Hypothalamus (tissue), 51 donors: Measurements from ENCODE around the gene FMN2.
A peak's percentile ranks its signal among the peaks of the same experiment; 100 is the strongest.

Source experiments
- DNase-seq, 51 donors: peaks; one replicate each; lab custom pipeline; 2025; lab: John Stamatoyannopoulos, UW

Gene FMN2

DNA sequence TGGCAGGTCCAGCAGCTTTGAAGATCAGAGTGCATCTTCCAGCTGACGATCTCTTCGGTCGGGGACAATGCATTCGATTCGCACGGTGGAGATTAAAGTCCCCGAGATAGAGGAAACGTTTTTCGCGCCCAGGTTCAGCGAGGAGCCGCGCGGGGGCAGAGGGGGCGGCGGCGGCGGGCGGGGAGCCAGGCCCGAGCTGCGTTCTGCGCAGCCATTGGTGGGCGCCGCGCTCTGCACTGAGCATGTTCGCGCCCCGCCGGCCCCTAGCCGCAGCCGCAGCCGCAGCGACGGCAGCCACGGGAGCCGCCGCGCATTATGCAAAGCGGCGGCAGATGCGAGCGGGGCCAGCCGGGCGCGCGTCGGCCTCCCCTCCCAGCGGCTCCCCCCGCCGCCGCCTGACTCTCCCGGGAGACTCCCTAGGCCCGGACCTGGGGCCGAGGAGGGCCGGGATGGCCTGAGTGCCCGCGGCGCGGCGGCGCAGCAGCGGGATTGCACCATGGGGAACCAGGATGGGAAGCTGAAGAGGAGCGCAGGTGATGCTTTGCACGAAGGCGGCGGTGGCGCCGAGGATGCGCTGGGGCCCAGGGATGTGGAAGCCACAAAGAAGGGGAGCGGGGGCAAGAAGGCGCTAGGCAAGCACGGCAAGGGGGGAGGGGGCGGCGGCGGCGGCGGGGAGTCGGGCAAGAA is at the start of gene FMN2:
Gene FMN2 (plus strand): TSS at position 270 of the 687 bp plus-strand sequence. CDS start 227 bp downstream, at position 497.
- DNase-seq, result peak in 40 of 51 donors; percentile 13 to 79 (median 53)

DNA sequence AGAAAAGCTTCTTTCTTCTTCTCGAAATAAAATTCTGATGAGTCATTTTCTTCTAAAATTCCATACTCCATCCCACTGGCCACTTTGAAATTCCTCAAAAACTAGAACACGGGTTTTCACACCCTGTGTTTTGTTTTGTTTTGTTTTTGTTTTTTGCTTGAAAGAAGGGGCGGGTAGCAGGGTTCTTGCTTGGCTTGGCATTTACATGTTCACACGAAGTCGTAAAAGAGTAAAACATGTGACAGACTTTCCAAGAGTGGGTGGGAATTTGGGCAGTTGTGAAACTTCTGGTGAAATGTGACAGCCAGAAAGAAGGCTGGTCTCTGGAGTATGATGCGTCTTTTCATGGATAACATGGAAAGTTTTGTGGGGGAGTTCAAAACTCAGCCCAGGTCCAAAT is 47.1 kb upstream of the FMN2 start:
- DNase-seq, result no peak

DNA sequence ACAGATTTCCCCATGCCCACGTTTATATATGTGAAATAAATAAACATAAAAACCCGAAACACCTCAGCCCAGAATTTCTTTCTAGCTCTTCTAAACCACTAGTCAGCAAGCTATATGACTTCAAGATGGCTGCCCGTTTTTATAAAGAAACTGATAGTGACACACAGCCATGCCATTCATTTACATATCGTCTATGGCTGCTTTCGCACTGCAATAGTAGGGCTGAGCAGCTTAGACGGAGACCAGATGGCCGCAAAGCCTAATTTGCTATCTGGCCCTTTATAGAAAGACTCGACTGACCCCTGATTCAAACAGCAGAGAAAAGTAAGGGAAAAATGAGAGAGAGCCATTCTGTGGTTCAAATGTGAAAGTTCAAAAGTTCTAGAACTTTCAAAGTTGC is 45.7 kb upstream of the FMN2 start:
- no peak for DNase-seq

DNA sequence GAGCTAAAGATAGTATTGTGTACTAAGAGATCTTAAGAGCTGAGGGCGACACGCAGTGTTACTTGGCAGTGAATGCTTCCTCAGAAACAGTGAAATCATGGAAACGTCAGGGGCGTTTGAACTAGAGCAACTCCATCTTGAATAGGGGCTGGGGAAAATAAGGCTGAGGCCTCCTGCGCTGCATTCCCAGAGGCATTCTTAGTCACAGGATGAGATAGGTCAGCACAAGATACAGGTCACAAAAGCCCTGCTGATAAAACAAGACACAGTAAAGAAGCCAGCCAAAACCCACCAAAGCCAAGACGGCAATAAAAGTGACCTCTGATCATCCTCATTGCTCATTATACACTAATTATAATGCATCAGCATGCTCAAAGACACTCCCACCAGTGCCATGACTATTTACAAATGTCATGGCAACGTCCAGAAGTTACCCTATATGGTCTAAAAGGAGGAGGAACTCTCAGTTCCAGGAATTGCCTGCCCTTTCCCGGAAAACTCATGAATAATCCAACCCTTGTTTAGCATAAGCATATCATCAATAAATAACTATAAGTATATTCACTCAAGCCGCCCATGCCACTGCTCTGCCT is 37.5 kb upstream of the FMN2 start:
- no peak for DNase-seq

DNA sequence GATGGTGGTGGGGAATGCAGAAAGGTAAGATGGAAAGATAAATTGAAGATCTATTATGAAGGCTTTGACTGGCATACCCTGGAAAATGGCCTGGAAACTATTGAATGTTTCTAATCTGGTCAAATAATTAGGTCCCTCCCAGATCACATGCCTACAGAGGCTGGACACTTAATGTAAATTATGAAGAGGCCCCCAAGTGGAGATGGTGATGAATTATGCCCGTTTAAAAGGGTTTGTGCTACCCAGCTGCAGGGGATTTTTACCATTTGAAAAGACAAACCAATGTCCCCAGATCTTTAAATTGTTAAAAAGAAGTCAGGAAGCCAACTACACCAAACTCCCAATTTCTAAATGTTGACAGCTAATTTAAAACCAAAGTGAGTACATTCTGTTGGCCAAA is 35.7 kb upstream of the FMN2 start:
- no peak for DNase-seq

DNA sequence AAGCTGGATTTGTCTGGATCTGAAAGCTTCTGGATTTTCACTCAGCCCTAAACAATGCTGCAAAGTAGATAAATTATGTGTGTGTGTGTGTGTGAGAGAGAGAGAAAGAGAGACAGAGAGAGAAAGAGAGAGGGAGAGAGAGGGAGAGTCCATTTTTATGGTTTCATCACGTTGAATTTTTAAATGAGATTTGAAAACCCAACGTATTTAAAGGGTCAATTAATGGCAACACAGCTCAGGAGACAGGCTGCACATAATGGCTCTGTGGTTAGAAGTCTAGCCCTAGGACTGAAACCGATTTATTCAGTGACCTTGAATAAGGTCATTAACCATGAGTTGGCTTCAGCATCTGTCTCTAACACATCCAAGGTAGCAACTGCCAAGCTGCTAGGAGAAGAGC is 35.3 kb upstream of the FMN2 start:
- DNase-seq, result no peak

DNA sequence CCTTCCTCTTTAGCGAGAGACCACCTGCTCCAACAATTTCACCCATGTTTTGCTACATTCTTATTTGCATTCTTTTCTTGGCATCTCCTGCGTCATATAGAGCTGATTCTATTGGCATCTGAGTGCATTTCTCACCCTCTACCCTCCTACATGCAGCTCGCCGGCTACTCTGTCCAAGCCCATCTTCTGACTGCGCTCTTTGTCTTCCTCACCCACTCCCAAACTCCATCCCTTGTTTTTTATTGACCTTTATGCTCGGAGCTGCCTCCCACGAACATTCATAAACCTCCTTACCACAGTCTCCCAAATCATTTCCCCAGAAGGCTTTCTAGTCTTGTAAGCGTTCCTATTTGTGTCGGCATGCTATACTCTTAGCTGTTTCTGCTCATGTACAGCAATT is 33.6 kb upstream of the FMN2 start:
- DNase-seq, result no peak

DNA sequence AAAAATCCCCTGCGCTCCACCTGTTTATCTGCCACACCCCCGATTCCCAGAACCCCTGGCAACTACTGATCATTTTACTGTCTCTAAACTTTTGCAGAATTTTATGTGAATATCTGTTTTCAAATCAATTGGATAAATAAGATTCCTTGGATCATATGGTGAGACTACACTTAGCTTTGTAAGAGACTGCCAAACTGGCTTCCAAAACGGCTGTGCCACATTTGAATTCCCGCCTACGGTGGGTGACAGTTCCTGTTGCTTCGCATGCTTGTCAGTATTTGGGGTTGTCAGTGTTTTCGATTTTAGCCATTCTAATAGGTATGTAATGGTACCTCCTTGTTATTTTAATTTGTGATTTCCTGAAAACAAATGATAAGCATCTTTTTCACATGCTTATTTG is 22.7 kb upstream of the FMN2 start:
- DNase-seq, result peak in 1 of 51 donors; percentile 1

DNA sequence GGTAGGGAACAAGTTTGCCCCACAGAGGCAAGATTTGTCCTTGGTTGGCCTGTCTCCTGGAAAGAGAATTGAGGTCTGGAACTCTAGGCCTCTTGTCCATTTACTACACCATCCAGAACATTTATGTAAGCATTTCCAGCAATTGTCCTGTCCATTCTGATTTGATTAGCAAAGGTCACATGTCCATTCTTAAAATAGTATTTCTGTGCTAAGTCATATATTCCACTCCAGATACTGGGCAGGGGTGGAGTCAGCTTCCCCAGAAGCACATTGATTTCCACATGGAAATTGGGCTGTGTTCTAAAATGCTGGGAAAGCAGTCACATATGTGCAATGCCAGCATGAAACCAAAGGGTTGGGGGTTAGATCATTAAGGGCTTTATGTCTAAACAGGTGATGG is 21.5 kb upstream of the FMN2 start:
- DNase-seq, result no peak

DNA sequence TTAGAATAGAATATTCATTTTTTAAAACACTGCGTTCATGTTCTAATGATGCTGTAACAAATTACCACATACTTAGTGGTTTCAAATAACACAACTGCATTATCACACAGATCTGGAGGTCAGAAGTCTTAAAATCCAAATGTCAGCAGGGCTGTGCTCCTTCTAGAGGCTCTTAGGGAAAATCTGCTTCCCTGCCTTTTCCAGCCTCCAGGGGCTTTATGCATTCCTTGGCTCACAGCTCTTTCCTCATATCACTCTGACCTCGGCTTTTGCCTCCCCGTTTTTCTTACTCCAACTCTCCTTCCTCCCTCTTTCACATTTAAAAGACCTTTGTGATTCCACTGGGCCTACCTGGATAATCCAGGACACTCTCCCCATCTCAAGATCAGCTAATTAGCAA is 18.6 kb upstream of the FMN2 start:
- DNase-seq, result no peak

DNA sequence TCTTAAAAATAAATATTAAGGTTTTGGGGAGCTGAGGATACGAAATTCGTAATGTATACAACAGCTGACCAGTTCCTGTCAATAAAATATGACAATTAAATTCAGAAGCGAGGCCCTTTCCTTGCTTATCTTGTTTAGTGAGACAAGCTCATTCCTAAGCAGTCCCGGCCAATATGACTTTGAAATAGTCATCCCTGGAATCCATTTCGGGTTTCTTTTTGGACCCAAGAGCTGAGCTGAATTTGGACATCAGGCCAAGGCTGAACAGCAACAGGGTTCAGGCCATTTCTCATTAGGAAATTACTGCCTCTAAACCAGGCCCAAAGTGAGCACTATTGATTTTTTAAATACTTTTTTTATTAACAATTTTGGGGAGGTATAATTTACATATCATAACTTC is 17.3 kb upstream of the FMN2 start:
- DNase-seq, result no peak

DNA sequence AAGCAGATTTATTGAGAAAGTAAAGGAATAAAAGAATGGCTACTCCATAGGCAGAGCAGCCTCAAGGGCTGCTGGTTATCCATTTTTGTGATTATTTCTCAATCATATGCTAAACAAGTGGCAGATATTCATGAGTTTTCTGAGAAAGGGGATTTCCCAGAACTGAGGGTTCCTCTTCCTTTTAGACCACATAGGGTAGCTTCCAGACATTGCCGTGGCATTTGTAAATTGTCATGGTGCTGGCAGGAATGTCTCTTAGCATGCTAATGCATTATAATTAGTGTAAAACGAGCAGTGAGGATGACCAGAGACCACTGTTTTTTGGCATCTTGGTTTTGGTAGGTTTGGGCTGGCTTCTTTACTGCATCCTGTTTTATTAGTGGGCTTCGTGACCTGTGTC is 16.8 kb upstream of the FMN2 start:
- no peak for DNase-seq

DNA sequence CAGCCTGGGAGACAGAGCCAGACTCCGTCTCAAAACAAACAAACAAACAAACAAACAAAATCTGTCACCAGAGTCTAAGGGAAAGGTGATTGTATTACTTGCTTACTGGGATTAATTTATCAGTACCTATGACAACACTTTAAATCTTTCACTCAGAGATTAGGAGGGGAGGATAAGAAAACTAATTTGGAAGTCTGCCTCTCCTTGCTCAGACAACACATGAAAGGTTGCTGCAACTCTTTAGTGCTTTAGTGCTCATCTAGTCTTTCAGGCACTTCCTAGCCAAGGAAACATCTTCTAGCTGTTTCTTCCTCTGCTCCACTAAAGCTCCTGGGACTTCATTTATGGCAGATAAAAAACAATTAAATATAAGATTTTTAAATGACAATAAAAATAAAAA is 7.3 kb upstream of the FMN2 start:
- DNase-seq, result no peak

DNA sequence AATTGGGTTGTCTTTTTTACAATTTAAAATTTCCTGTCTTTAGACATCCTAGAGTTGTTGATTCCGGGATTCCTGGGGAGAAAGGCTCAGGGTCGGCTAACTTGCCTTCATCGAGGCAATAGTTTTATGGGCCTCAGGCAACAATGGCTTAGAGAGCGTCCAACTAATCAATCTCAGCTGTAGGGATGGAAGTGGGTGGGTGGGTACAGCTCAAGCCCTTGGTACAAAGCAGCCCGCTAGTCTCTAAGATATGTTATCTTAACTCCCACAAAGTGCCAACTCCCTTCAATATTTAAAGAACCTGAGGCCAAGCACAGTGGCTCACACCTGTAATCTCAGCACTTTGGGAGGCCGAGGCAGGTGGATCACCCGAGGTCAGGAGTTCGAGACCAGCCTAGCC is 6.9 kb upstream of the FMN2 start:
- DNase-seq, result no peak

DNA sequence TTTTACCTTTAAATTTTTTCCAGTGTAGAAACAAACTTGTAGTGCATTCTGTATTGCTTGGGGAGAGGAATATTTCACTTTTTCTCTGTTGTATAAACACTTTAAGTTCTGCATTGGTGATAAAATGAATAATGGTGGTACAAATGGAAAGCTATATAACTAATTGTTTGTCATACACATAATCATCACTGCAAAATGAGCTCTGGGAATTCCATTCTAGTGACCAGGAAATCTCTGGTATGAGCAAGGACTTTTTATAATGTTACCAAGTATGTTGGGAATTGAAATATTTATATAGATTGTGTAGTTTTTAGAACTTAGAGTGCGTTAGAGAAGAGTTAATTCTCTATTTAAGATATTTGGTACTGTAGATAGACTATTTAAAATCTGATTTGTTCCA is 5.0 kb upstream of the FMN2 start:
- DNase-seq, result no peak

DNA sequence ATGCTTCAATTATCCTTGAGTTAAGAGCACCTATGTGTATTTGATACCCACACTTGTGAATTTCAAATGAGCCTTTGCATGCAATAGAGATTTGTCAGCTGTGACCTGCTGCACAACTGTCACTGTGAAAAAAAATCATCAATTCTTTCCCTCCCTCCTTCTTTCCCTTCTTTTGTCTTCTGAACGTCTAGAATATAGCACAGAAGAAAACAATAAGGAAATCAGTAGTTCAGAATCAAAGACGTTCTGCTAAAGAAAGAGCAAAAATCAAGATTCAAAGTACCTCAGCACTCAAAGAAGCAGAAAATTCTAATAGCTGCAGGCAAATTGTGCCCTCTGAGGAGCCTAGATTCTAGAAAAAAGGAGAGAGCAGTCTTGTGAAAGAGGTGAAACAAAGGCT is 1.7 kb upstream of the FMN2 start:
- no peak for DNase-seq

DNA sequence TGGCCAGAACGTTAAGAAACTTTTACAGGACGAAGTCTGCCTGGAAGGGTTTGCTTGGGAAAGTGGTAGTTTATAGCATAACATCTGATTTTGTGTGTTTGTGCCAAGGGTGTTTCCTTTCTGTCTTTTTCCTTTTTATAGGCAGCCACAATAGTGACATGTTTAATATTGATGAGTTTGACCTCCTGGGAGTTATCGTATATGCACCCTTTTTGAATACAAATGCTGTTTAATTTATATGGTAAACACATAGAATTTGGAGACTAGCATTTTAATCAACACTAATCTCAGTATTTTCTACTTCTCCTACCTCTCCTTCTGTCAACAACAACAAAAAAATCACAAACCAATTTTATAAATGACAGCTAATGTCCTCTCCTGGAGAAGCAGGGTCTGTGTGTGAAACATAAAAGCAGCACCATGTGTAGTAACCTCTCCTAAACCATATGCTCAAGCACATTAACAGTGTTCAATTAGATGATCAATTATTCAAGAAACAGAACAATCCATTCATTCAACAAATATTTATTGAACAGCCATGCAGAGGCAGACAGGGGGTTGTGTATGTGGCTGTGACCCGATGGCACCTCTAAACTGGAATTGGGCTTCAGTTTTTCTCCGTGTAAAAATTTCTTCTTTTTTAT is 604 bp upstream of the FMN2 start:
- no peak for DNase-seq

DNA sequence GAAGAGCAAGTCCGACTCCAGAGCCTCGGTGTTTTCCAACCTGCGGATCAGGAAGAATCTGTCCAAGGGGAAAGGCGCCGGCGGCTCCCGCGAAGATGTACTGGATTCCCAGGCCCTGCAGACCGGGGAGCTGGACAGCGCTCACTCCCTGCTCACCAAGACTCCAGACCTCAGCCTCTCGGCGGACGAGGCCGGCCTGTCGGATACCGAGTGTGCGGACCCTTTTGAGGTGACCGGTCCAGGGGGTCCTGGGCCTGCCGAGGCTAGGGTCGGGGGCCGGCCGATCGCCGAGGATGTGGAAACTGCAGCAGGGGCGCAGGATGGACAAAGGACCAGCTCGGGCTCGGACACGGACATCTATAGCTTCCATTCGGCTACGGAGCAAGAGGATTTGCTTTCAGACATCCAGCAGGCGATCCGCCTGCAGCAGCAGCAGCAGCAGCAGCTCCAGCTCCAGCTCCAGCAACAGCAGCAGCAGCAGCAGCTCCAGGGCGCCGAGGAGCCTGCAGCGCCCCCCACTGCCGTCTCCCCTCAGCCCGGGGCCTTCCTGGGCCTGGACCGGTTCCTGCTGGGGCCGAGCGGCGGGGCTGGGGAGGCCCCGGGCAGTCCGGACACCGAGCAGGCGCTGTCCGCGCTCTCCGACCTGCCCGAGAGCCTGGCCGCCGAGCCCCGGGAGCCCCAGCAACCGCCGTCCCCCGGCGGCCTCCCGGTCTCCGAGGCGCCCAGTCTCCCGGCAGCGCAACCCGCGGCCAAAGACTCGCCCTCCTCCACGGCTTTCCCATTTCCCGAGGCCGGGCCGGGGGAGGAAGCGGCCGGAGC is 827 bp downstream of the FMN2 start:
- DNase-seq, result peak in 27 of 51 donors; percentile 9 to 72 (median 33)

DNA sequence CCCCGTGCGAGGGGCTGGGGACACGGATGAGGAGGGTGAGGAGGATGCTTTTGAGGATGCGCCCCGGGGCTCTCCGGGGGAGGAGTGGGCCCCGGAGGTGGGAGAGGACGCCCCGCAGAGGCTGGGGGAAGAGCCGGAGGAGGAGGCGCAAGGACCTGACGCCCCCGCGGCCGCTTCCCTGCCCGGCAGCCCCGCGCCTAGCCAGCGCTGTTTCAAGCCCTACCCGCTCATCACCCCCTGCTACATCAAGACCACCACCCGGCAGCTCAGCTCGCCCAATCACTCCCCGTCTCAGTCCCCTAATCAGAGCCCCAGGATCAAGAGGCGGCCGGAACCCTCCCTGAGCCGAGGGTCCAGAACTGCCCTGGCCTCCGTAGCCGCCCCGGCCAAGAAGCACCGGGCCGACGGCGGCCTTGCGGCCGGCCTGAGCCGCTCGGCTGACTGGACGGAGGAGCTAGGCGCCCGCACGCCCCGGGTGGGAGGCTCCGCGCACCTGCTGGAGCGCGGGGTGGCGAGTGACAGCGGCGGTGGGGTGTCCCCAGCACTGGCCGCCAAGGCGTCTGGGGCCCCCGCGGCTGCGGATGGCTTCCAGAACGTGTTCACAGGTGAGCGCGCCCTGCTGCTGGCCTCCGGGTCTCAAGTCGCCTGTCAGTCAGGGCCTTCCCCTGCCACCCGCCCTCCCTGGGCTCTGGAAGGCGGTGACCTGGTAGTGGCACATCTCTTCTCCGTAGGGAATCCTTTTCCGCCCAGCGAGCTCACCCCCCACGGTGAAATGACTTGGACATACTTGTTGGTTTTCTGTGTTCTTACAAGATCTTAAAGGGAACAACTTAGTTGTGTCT is 1.7 kb downstream of the FMN2 start:
- peak in 14 of 51 donors; percentile 11 to 60 (median 21) for DNase-seq

DNA sequence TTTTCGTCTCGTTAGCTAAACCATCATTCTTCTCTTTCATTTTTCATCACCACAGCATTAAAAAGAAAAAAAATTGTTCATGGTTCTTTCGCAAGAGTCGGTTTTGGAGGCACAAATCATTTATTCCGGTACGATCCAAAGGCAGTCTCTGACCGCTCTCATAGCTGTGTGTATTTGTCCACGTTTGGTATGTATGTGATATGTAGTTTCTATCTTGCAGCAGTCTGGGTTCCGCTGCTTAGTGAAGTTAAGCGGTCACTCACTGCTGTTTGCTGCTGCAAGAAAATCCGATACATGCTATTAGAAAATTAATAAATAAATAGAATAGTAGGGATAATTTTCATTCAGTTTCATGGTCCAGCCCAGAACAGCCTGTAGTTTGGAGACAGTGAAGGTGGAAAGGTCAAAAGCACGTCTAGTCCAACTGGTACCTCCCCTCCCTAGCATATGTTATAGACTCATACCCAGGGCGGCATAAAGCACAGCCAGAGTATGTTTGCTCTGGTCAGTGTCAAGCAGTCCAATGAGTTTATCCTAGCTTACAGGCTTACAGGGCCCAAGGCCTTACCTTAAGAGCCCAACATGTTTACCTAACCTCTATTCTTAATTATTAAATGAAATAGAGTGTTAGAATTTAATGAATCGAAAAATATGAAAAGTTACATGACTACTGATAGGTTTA is 2.5 kb downstream of the FMN2 start:
- no peak for DNase-seq
